Measurements from ENCODE around the gene USHBP1.

Gene USHBP1

DNA sequence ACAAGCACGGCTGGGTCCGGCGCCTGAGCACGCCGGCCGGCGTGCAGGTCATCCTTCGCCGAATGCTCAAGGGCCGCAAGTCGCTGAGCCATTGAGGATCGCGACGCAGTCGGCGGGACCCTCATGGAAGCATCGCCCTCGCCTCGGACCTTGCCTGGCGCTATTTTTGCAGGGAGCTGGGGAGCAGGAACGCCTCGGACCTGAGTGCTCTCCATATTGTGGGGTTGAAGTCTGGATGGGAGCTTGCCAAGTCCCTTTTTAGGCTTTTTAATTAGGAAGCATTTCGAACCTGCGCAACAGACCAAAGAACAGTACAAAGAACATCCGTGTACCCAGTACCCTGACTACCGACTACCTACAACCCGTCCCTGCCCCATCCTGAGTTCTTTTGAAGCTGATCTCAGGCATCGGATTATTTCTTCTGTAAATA lies 41.8 kb upstream of the USHBP1 start:
- DNase-seq (ENCODE audit: insufficient read length, low spot score) (no peak), FAIRE-seq (no peak)
- no peak for TF ChIP-seq SPI1 (IDR thresholded peaks at IDR 0.05; ENCODE audit: low read depth, low read length)
- TF ChIP-seq POLR2AphosphoS5 (IDR thresholded peaks at IDR 0.05; ENCODE audit: low read depth, low read length): no peak
- no peak for TF ChIP-seq TAF1 (IDR thresholded peaks at IDR 0.05; ENCODE audit: low read depth, low read length)
- TF ChIP-seq POU2F2 (IDR thresholded peaks at IDR 0.05; ENCODE audit: low read depth, low read length): no peak
- TF ChIP-seq POLR2A (IDR thresholded peaks at IDR 0.05; ENCODE audit: low read depth, low read length): no peak
- no peak for TF ChIP-seq PAX5 (IDR thresholded peaks at IDR 0.05; ENCODE audit: insufficient read depth, low read length, severe bottlenecking)

- 0 out of 2 replicates have a peak, but pooled peaks have one; percentile 30 for TF ChIP-seq POU2F2 (IDR thresholded peaks at IDR 0.05; ENCODE audit: low read depth, low read length)
- no peak for TF ChIP-seq PAX5 (IDR thresholded peaks at IDR 0.05; ENCODE audit: insufficient read depth, low read length, severe bottlenecking)
- TF ChIP-seq POLR2AphosphoS5 (IDR thresholded peaks at IDR 0.05; ENCODE audit: low read depth, low read length): 0 out of 2 replicates have a peak, but pooled peaks have one; percentile 27
- TF ChIP-seq SPI1 (IDR thresholded peaks at IDR 0.05; ENCODE audit: low read depth, low read length): no peak
- TF ChIP-seq POLR2A (IDR thresholded peaks at IDR 0.05; ENCODE audit: low read depth, low read length): peak; percentile 52; the same call in 1 of the 2 replicates
- TF ChIP-seq TAF1 (IDR thresholded peaks at IDR 0.05; ENCODE audit: low read depth, low read length): peak; percentile 31; the same call in 1 of the 2 replicates
- peak; percentile 70 for DNase-seq (ENCODE audit: insufficient read length, low spot score)
- FAIRE-seq: peak; percentile 99
These were observed 41.2 kb upstream of the USHBP1 start, which contains the start of gene MRPL34 for GRCh38 chr19:17305517-17306284. MRPL34 (plus strand) TSS chr19:17305872; CDS start chr19:17305893, 21 bp downstream.

DNA sequence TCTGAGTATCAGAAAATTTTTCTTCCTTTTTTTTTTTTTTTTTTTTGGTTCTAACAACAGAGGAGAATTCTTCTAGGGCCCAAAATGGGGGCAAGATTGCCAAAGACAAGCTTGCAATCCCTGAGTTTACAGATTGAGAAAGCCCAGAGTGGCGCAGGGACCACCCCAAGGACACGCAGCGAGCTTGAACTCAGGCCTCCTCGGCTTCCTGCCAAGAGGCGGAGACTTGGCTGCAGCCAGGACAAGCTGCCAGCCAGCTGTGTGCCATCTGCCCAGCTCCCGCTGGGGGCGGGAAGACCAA lies 40.6 kb upstream of the USHBP1 start:
- DNase-seq (ENCODE audit: insufficient read length, low spot score) (no peak), FAIRE-seq (no peak)
- TF ChIP-seq POLR2AphosphoS5 (IDR thresholded peaks at IDR 0.05; ENCODE audit: low read depth, low read length): no peak
- no peak for TF ChIP-seq PAX5 (IDR thresholded peaks at IDR 0.05; ENCODE audit: insufficient read depth, low read length, severe bottlenecking)

GRCh38 chr19:17304386-17305215 lies 40.1 kb upstream of the USHBP1 start:
- no peak for DNase-seq (ENCODE audit: insufficient read length, low spot score)
- FAIRE-seq: no peak
- TF ChIP-seq SPI1 (IDR thresholded peaks at IDR 0.05; ENCODE audit: low read depth, low read length) (no peak), TAF1 (IDR thresholded peaks at IDR 0.05; ENCODE audit: low read depth, low read length) (no peak), POU2F2 (IDR thresholded peaks at IDR 0.05; ENCODE audit: low read depth, low read length) (no peak), PAX5 (IDR thresholded peaks at IDR 0.05; ENCODE audit: insufficient read depth, low read length, severe bottlenecking) (no peak)

- FAIRE-seq (no peak), DNase-seq (ENCODE audit: insufficient read length, low spot score) (no peak)
- no peak for TF ChIP-seq SPI1 (IDR thresholded peaks at IDR 0.05; ENCODE audit: low read depth, low read length)
- TF ChIP-seq POLR2AphosphoS5 (IDR thresholded peaks at IDR 0.05; ENCODE audit: low read depth, low read length): no peak
- TF ChIP-seq TAF1 (IDR thresholded peaks at IDR 0.05; ENCODE audit: low read depth, low read length): no peak
- no peak for TF ChIP-seq POU2F2 (IDR thresholded peaks at IDR 0.05; ENCODE audit: low read depth, low read length)
- TF ChIP-seq POLR2A (IDR thresholded peaks at IDR 0.05; ENCODE audit: low read depth, low read length): no peak
- no peak for TF ChIP-seq PAX5 (IDR thresholded peaks at IDR 0.05; ENCODE audit: insufficient read depth, low read length, severe bottlenecking)
These were observed 39.4 kb upstream of the USHBP1 start for GRCh38 chr19:17303940-17304267.

DNA sequence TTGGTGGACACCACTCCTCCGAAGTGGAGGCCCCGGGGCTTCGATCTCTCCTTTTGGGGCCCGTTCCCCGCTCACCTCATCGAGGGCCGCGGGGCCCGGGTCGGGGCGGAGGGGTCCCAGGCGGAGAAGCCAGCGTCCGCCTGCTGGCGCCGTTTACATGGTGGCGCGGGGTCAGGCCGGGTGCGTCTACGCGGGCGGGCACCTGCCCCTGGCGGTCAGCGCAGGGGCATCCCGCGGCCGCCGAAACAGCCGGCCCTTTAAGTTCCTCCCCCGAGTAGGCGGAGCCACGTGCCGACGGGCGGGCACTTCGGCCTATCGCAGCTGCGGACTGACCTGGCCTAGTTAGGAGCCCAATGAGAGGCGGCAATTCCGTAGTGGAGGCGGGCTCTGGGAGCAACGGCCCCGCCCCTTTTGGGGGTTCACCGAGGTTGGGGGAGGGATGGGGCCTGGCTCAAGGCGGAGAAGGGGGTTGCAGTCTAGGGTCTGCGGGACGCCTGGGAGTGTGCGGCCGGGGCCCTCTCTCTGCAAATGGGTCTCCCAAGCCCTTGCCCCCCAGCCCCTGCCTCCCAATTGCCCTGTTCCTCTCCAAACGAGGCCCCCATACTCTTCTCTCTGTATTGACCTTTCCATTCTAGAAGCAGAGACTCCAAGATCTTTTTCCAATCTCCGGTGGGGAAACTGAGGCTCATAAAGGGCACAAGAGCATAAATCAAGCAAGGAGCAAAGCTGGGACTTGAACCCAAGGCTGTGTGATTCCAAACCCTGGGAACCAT lies 38.8 kb upstream of the USHBP1 start, which contains the start of gene ABHD8:
Gene ABHD8, minus strand, starts transcription at position 259 of the 773 bp plus-strand sequence. CDS start 1,809 bp downstream, outside the sequence.
- no peak for TF ChIP-seq POLR2AphosphoS5 (IDR thresholded peaks at IDR 0.05; ENCODE audit: low read depth, low read length)
- TF ChIP-seq POLR2A (IDR thresholded peaks at IDR 0.05; ENCODE audit: low read depth, low read length): 0 out of 2 replicates have a peak, but pooled peaks have one; percentile 31
- no peak for TF ChIP-seq POU2F2 (IDR thresholded peaks at IDR 0.05; ENCODE audit: low read depth, low read length)
- no peak for TF ChIP-seq TAF1 (IDR thresholded peaks at IDR 0.05; ENCODE audit: low read depth, low read length)
- no peak for TF ChIP-seq PAX5 (IDR thresholded peaks at IDR 0.05; ENCODE audit: insufficient read depth, low read length, severe bottlenecking)
- peak; percentile 51 for TF ChIP-seq SPI1 (IDR thresholded peaks at IDR 0.05; ENCODE audit: low read depth, low read length)
- FAIRE-seq (peak; percentile 98), DNase-seq (ENCODE audit: insufficient read length, low spot score) (peak; percentile 91)

GRCh38 chr19:17302391-17303166 lies 38.0 kb upstream of the USHBP1 start:
- FAIRE-seq (peak; percentile 20), DNase-seq (ENCODE audit: insufficient read length, low spot score) (no peak)
- no peak for TF ChIP-seq PAX5 (IDR thresholded peaks at IDR 0.05; ENCODE audit: insufficient read depth, low read length, severe bottlenecking)
- TF ChIP-seq TAF1 (IDR thresholded peaks at IDR 0.05; ENCODE audit: low read depth, low read length): no peak
- TF ChIP-seq POU2F2 (IDR thresholded peaks at IDR 0.05; ENCODE audit: low read depth, low read length): no peak; the same call in 1 of the 2 replicates
- TF ChIP-seq POLR2AphosphoS5 (IDR thresholded peaks at IDR 0.05; ENCODE audit: low read depth, low read length): no peak
- TF ChIP-seq POLR2A (IDR thresholded peaks at IDR 0.05; ENCODE audit: low read depth, low read length): no peak
- no peak for TF ChIP-seq SPI1 (IDR thresholded peaks at IDR 0.05; ENCODE audit: low read depth, low read length)

GRCh38 chr19:17300992-17301619 lies 36.6 kb upstream of the USHBP1 start:
- FAIRE-seq: no peak
- no peak for DNase-seq (ENCODE audit: insufficient read length, low spot score)
- TF ChIP-seq POLR2AphosphoS5 (IDR thresholded peaks at IDR 0.05; ENCODE audit: low read depth, low read length): no peak
- TF ChIP-seq POU2F2 (IDR thresholded peaks at IDR 0.05; ENCODE audit: low read depth, low read length): no peak
- TF ChIP-seq PAX5 (IDR thresholded peaks at IDR 0.05; ENCODE audit: insufficient read depth, low read length, severe bottlenecking): no peak
- TF ChIP-seq TAF1 (IDR thresholded peaks at IDR 0.05; ENCODE audit: low read depth, low read length): no peak
- TF ChIP-seq POLR2A (IDR thresholded peaks at IDR 0.05; ENCODE audit: low read depth, low read length): no peak
- no peak for TF ChIP-seq SPI1 (IDR thresholded peaks at IDR 0.05; ENCODE audit: low read depth, low read length)

Measured in GM12891 (cell line).